Measurements from ENCODE around the gene CDK5. TPM values are rescaled to one million over a fixed set of nuclear protein-coding genes. Genes with fewer than 3 reads are reported as not detected.

CDK5 gene
- total and polyA plus RNA-seq, 9 of the 15 experiments (the other 6 are each of a cell fraction or from before 2014, with no cell fraction given), result 3.2 to 38.0 (median 27.5) TPM

DNA sequence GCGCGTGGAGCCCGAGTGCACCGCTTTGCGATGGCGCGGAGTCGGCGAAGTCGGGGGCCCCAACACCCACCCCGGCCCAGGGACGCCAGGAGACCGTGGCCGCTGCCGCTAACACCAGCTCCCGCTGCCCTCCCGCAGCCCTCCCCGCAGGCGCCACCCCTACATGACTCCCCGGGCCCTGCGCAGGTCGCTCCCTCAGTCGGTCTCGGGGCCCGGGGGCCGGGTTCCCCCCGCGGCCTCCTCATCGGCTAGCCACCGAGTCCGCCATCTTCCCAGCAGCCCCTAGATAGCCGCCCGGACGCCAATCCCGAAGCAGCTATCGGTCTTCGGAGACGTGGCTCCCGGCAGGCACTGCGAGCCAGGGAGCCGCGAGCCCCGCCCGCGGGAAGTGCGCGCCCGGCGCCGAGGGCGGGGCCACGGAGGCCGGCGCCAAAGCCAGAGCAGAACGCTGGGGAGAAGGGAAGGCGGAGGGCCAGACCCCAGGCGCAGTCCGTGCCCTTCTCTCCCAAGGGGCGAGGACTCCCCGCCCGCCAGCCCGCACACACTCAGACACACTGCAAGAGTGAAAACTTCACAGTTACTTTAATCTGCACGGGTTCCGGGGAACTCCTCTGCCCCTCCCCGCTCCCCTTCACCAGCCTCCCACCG, 22.9 kb upstream of the CDK5 start, which contains the start of gene FASTK (continued):
- TF ChIP-seq ETV6 (IDR thresholded peaks at IDR 0.05; ENCODE audit: borderline replicate concordance in 1 of 2, low read depth in 2 of 2, low read length in 1 of 2), result 0 out of 4 replicates have a peak, but pooled peaks of 1 of the 2 experiments have one; percentile 10
- no peak for TF ChIP-seq ETV6 (CRISPR knock-in tag; IDR thresholded peaks at IDR 0.05; ENCODE audit: borderline replicate concordance)
- 0 out of 4 replicates have a peak, but pooled peaks have one; percentile 59 to 91 for TF ChIP-seq SIN3A (IDR thresholded peaks at IDR 0.05; ENCODE audit: borderline replicate concordance in 2 of 2, control insufficient read depth in 1 of 2, low read depth in 2 of 2, low read length in 2 of 2)
- TF ChIP-seq, protein P1, sequence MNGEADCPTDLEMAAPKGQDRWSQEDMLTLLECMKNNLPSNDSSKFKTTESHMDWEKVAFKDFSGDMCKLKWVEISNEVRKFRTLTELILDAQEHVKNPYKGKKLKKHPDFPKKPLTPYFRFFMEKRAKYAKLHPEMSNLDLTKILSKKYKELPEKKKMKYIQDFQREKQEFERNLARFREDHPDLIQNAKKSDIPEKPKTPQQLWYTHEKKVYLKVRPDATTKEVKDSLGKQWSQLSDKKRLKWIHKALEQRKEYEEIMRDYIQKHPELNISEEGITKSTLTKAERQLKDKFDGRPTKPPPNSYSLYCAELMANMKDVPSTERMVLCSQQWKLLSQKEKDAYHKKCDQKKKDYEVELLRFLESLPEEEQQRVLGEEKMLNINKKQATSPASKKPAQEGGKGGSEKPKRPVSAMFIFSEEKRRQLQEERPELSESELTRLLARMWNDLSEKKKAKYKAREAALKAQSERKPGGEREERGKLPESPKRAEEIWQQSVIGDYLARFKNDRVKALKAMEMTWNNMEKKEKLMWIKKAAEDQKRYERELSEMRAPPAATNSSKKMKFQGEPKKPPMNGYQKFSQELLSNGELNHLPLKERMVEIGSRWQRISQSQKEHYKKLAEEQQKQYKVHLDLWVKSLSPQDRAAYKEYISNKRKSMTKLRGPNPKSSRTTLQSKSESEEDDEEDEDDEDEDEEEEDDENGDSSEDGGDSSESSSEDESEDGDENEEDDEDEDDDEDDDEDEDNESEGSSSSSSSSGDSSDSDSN (IDR thresholded peaks at IDR 0.05; ENCODE audit: borderline replicate concordance in 1 of 2, low read depth in 2 of 2, low read length in 2 of 2), result no peak
- TF ChIP-seq MXI1 (IDR thresholded peaks at IDR 0.05; ENCODE audit: low read depth, low read length), result 0 out of 2 replicates have a peak, but pooled peaks have one; percentile 18
- TF ChIP-seq, protein P2, sequence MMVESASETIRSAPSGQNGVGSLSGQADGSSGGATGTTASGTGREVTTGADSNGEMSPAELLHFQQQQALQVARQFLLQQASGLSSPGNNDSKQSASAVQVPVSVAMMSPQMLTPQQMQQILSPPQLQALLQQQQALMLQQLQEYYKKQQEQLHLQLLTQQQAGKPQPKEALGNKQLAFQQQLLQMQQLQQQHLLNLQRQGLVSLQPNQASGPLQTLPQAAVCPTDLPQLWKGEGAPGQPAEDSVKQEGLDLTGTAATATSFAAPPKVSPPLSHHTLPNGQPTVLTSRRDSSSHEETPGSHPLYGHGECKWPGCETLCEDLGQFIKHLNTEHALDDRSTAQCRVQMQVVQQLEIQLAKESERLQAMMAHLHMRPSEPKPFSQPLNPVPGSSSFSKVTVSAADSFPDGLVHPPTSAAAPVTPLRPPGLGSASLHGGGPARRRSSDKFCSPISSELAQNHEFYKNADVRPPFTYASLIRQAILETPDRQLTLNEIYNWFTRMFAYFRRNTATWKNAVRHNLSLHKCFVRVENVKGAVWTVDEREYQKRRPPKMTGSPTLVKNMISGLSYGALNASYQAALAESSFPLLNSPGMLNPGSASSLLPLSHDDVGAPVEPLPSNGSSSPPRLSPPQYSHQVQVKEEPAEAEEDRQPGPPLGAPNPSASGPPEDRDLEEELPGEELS (CRISPR knock-in tag; IDR thresholded peaks at IDR 0.05; ENCODE audit: borderline replicate concordance), result no peak
- TF ChIP-seq, protein P3, sequence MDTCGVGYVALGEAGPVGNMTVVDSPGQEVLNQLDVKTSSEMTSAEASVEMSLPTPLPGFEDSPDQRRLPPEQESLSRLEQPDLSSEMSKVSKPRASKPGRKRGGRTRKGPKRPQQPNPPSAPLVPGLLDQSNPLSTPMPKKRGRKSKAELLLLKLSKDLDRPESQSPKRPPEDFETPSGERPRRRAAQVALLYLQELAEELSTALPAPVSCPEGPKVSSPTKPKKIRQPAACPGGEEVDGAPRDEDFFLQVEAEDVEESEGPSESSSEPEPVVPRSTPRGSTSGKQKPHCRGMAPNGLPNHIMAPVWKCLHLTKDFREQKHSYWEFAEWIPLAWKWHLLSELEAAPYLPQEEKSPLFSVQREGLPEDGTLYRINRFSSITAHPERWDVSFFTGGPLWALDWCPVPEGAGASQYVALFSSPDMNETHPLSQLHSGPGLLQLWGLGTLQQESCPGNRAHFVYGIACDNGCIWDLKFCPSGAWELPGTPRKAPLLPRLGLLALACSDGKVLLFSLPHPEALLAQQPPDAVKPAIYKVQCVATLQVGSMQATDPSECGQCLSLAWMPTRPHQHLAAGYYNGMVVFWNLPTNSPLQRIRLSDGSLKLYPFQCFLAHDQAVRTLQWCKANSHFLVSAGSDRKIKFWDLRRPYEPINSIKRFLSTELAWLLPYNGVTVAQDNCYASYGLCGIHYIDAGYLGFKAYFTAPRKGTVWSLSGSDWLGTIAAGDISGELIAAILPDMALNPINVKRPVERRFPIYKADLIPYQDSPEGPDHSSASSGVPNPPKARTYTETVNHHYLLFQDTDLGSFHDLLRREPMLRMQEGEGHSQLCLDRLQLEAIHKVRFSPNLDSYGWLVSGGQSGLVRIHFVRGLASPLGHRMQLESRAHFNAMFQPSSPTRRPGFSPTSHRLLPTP (IDR thresholded peaks at IDR 0.05; ENCODE audit: borderline replicate concordance, extremely low read depth, insufficient read length), result no peak
- peak; percentile 79 for TF ChIP-seq SMAD3 (CRISPR knock-in tag; conservative IDR thresholded peaks at IDR 0.05)
- no peak; a peak in 1 of 4 replicates for TF ChIP-seq FOXK2 (conservative IDR thresholded peaks at IDR 0.05 in 1 of 2, IDR thresholded peaks at IDR 0.05 in 1 of 2; ENCODE audit: low read depth in 2 of 2)
- TF ChIP-seq ZNF263 (CRISPR knock-in tag; IDR thresholded peaks at IDR 0.05; ENCODE audit: borderline replicate concordance), result peak; percentile 65; the same call in 1 of the 2 replicates
- TF ChIP-seq ZNF785 (CRISPR knock-in tag; IDR thresholded peaks at IDR 0.05), result no peak
- TF ChIP-seq CBX5 (IDR thresholded peaks at IDR 0.05; ENCODE audit: borderline replicate concordance, low read depth), result no peak
- TF ChIP-seq NCOA6 (IDR thresholded peaks at IDR 0.05), result no peak
- TF ChIP-seq FOXJ3 (CRISPR knock-in tag; IDR thresholded peaks at IDR 0.05), result no peak
- no peak for TF ChIP-seq ARID1B (IDR thresholded peaks at IDR 0.05)
- no peak for TF ChIP-seq ZNF239 (CRISPR knock-in tag; IDR thresholded peaks at IDR 0.05)
- TF ChIP-seq GATA2 (CRISPR knock-in tag; IDR thresholded peaks at IDR 0.05), result no peak

Measured in K562 (cell line).